Forelimb muscle (tissue), 1 donor: ENCODE data around the gene ACVR1B. TPM values are rescaled to one million over a fixed set of nuclear protein-coding genes. Genes with fewer than 3 reads are reported as not detected.
A peak's percentile ranks its signal among the peaks of the same experiment; 100 is the strongest.

Experiments used
- DNase-seq: peaks from one replicate; pipeline ENCODE4 v3.0.0-alpha.2; 2013; ENCODE audit warnings: low read depth
- polyA plus RNA-seq: library from polyadenylated mRNA; unstranded; fragments of 120-200 nt; gene quantifications from one replicate; pipeline ENCODE4 v1.2.1, GENCODE V29; 2013; ENCODE audit not compliant: insufficient read length

ACVR1B gene
- polyA plus RNA-seq, 1 donor = 12.3 TPM

DNA sequence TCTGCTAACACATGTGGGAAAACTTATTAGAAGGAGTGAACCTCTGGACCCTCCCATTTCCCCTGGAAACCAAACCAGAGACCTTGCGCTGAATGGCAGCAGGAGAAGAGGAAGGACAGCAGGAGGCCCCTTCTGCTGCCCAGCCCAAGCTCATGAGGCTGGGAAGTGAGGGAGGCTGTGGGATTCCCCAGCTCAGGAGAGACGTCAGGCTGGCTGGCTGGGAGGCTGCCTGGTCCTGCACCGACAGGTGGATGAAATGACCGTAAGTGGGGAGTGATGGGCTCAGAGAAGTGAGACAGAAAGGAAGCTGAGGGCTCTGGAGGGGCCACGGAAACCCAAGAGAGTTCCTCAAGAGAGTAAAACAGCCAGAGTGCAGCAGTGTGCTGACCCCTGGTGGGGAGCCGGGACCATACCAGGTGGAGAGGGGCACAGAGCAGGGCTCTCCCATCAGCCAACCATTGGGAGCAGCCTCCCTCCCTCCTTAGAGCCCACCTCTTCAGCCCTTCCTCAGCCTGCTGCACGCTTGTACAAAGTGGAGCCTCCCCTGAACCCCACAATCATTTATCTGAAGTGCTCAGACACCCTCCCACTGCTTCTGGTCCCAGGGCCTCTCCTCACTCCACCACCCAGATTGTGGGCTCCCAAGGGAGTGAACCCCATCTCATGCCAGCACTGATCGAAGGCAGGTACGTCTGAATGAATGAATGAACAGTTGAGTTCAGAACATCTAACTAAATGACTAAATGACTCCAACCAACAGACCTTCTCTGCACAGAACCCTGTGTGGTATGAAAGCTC lies 69.2 kb downstream of the ACVR1B start:
- DNase-seq = no peak

DNA sequence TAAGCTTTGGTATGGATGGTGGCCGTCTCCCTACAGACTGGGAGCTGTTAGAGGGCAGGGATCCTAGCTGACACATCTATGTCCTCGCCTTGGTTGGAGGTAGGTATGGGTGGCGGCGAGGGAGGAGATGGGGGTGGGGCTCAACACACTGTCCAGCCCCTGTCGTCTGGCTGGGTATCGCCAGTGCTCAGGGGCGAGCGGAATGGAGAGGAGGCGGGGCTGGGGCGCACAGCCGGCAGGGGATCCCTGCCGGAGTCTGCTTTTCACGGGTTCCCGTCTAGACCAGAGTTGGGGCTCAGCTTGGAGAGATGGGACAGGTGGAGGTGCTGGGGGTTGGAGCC lies 71.3 kb downstream of the ACVR1B start:
- DNase-seq = no peak

DNA sequence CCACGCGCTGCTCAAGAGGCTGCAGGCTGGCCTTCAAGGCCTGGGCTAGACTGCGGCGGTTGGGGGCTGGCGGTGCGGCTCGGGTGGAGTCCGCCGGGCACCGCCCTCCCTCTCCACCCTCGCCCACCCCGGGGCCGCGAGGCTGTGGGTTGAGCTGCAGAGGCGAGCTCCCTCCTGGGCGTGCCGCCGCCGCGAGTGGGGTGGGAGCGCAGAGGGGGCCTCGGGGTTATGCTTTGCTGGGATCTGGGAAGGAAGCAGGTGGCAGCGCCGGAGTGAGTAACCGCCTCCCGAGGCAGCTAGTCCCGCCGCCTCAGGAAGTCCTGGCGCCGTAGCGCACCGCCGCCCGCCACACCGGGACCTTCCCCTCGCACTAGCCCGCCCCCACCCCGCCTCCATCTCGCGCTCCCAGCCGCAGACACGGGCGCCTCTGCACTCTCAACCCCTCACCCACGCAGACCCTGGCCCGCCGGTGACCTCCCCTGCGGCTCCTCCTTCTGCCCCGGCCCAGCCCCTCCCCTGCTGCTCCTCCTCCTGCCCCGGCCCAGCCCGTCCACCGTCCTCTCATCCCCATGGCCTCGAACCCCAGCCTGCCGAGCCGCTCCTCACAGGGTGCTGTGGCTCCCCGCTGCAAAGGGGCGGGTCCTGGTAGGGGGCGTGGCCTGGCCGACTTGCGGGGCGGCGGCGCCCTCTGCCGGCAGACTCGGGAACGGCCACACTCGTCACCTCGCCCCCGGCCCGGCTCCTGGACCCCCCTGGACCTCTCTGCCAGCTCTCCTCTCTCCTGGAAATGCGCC lies 71.9 kb downstream of the ACVR1B start:
- DNase-seq = no peak

DNA sequence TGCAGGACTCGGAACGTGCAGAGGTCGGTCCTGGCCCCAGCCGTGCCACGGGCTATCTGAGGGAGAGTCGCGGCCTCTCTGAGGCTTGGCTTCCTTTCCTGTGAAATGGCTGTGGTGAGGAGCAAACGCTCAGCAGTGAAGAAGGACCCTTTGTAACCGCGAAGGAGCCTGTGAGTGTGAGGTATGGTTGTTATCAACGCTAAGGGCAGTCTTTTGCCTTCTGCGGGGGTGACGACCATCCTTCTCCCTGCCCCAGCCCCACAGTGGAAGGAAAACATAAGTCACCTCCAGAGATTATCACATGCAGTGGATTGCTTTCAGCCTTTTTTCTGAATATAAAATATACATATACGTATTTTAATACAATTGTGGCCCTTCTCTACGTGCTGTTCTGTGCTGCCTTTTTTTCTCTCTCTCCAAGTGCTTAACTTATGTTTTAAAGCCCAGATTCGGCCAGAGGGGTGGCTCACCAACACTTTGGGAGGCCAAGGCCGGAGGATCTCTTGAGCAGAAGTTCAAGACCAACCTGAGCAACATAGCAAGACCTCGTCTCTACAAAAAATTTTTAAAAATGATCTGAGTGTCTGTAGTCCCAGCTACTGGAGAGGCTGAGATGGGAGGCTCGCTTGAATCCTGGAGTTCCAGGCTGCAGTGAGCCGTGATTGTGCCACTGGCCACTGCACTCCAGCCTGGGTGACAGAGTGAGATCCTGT lies 72.6 kb downstream of the ACVR1B start:
- no peak for DNase-seq

DNA sequence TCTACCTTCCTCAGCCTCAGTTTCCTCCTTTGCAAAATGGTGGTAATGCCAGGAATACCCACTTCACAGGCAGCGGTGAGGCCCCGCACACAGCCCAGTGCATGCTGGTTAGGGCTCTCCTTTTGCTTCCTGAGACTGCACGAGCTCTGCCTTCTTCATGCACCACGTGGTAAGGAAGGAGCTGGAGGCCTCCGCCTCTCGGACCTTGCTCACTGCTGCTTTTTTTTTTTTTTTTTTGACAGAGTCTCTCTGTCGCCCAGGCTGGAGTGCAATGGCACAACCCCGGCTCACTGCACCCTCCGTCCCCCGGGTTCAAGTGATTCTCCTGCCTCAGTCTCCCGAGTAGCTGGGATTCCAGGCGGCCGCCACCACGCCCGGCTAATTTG lies 73.3 kb downstream of the ACVR1B start:
- DNase-seq = no peak

DNA sequence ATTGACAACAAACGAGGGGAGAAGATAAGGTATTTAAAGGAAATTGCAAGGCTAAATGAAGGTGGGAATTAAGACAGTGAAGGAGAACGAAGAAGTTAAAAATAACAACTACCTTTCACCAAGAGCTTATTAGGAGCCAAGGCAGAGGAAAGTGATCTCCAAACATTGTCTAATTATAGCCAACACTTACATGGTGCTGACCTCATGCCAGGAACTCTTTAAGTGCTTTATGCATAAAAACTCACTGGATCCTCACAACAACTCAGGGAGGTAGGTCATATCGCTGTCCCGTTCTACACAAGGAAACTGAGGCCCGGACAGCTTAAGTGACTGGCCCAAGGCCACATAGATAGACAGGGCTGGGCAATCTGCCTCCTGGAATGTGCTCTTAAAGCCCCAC lies 74.8 kb downstream of the ACVR1B start:
- no peak for DNase-seq

DNA sequence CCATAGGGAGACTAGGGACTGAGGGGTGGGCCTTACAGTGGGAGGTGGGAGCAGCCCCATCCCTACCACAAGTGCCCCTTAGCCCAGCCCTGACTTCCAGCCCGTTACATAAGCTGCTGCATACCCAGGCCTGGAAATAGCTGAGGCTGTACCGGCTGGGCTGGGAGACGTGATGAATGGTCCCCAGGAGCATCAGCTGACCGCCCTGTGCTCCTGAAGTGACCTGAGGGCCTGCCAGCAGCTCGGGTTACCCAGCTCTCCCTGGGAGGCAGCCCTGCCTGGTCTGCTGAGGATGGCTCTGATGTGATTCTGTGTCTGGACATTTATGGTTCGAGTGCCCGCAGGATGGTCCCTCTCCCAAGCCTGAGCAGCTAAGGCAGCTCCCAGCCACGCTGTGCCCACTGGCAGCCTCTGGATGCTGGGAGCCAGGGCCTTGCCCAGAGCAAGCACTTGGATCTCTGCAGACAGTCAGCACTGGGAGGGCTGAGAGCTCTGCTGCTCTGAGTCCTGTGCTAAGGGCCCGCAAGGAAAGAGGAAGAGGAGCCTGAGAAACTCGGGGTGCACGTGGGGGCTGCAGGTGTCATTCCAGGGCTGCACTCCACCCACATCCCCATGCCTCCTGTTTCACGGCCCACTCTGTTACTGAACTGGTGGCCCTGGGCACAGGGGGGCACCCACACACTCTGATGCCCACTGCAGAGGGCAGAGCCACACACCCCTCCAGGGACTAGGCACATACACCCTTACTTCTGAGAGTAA lies 75.8 kb downstream of the ACVR1B start:
- no peak for DNase-seq

DNA sequence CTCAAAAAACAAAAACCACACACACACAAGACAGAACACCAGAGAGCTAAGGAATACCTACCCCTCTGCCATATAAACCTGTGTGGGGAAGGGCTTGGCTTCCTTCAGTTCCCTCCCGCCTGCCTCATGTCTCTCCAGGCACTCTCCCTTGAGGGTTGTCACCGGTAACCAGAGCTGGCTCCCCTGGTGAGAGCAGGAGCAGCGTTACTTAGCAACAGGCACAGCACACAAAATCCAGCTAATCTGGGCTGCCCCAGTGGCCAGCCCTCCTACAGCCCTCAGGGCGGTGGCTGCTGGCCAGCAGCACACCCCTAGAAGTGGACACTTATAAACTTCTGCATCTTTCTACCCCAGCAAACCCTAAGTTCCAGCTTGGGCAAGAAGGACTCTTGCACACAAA lies 78.2 kb downstream of the ACVR1B start:
- DNase-seq = no peak

DNA sequence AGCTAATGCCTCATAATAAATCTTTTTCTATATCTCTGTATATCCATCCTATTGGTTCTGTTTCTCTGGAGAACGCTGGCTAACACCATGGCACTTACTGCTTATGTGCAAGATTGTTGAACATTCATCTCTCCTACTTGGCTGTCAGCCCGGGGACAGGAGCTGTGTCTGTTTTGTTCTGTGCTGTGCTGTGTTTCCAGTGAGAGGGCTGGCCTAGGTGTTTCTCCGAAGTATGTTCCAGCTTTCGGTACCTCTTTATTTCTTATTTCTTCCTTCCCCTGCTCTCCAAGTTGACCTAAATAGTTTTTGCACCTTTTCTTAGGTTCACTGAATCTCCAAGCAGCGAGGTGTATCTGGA lies 80.9 kb downstream of the ACVR1B start:
- peak; percentile 73 for DNase-seq

DNA sequence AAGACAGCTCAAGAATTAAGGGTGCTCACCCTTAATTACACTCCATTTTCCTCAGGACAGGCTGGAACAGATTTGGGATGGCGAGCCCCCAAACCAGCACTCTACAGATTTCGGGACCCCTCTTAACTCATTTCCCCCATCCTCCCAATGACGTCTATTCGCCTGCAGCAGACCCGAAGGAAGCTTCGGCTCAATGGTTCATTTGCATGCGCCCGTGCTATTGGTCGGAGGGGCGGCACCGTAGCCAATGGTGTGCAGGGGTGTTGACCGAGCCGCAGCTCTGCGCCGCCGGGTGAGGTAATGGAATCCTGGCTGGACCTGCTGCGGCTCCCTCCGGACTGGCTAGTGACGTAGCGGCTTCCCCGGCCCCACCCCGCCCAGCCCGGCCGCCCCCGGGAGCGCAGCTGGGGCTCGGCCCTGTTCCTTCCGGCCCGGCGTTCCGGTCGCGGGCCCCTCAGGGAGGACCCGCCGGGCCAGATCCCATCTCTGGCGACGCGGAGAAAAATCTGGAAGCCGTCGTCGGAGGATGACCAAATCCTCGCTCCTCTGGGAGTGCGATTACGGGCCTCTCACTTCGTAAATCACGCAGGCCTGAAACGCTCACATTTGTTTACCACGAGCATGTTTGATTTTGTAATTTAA lies 81.4 kb downstream of the ACVR1B start:
- DNase-seq = peak; percentile 94

DNA sequence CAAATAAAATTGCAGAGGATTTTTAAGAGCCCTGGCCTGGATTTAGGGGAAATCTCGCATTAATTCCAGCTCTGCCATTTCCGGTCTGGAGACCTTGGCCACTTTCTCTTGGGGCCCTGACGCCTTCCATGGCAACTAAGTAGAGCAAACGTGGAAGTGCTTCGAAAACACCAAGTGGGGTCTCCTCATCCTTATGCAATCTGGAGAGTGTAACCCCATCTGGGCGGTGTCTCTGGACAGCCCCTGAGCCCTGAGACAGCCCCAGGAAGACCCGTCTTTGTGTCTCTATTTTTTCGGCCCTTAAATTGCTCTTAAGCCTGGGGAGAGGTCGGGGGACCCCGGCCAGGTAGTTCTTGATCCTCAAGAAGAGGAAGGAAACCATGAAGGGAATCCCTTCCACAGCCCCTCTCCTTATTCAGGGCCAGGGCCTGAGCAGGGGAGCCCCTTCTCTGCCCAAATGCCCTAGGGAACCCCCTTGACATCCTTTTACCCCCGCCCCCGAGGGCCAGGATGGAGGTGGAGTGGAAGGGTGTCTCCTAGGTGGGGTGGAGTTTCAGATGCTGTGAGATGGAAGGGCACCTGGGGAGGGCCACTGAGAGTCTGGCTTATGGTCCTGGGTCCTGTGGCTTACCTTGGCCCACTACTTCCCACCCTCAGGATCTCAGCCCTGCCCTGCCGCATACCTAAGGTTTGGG lies 82.1 kb downstream of the ACVR1B start:
- no peak for DNase-seq

DNA sequence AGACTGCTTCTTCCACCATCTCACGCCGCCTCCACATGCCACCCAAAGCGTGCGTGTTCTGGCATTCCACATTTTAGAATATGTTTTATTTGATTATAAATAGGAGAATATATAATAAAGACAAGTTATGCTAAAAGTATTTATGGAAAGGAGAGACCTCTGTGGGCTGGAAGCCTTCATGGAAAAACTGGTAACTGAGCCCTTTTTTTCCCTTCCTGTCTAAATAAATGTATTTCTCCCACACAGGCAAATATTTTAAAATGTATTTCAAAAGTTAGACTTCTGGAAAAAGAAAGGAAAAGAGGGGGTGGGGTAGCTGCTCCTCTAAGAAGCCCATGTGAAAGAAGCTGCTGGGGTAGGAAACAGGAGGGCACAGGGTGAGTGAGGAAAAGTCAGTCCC lies 83.7 kb downstream of the ACVR1B start:
- peak; percentile 80 for DNase-seq

DNA sequence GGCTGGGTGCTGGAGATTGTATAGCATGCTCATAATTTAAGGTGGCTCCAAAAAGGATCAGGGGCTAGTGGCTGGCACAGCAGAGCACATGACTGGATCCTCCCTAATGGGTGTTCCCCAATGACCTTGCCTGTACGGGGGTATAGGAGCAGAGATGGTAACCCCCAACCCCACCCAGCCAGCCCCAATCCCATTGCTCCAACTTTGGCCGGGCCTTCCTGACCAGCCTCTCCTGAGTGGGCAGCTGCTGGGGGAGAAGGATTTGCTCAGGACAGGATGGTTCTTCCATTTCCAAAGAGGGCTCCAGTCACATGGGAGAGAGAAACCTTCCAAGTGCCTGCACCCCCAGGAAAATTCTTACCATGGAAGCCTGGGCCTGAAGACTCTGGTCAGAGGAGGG lies 84.4 kb downstream of the ACVR1B start:
- no peak for DNase-seq

DNA sequence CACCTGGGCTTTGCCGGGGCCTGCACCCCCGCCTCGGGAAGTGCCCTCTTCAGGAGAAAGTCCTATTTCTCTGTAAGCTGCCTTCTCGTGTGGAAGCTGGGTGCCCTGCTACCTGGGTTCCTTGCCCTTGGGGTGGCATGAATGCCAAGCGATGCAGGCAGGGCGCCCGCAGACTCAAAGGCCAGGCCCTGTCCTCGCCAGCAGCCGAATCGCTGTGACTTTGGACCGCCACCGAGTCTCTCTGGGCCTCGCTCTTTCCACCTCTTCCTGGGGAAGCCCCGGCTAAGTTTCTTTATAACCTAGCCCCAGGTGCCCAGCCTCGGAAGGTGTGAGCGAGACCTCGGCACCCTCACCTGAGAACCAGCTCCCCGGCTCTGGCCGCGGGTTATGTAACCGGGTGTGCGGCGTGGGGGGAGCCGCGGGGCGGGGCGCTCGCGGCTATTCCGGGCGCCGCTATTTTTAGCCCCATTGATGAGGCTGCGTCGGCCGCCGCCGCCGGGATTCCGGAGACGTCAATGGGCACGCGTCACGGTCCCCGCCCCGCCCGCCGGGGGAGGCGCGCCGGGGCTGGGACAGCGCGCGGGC lies 85.2 kb downstream of the ACVR1B start:
- DNase-seq = no peak

DNA sequence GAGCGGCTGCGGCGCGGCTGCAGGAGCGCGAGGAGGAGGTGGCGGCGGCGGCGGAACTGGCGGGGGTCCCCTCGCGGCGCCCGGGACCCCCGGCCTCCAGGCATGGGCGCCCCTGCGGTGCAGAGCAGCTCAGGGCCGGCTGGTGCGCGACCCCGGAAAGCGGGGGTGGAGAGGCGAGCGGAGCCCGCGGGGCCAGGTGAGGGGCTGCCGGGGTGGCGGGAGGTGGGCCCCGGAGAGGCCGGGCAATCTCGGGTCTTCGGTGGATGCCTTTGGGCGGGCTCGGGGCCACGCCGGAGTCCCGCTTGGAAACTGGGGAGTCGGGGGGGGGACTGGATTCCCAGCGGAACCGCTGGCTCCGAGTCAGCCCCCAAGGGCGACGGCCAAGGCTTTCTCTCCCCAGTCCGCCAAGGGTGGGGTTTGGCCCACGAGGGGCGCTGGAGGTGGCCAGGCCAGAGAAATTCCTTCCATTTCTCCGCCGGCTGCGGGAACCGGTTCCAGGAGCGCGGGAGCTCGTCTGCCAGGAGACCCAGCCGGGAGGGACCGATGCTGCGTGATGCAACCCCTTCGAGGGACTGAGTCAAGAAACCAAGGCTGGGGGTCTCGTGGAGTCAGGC lies 85.9 kb downstream of the ACVR1B start:
- no peak for DNase-seq

DNA sequence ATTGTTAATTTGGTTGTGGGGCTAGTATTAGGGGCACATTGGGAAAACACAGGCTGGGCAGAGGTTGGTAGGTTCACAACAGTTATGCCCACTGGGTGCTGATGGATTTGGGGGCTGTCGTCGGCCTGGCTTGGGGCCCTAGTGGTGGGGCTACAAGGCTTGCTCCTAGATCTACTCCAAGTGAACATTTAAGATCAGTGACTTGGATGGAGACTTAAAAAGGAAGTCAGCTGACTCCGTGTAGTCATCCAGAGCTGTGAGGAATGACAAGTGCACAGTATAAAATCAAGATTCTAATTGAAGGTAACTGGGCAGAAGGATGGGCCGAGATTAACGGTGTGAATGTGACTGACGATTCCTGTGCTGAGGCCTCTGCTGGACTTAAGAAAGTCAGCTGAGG lies 86.9 kb downstream of the ACVR1B start:
- DNase-seq = no peak

DNA sequence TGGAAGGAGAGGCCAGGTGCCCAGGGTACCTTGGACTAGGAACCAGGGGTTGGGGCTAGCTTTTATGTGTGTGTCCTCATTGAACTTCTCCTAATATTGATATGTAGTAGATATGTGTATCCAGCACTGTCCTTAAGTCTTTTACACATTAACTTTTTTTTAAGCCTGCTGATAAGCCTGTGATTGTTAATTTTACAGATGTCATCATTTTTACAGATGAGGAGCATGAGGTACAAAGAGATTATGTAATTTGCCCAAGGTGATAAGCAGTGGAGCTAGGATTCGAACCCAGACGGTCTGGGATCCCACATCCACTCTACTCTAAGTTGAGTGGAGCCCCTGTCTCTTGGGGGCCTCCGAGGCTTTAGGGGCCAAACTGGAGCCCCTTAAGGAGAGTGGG lies 89.5 kb downstream of the ACVR1B start:
- DNase-seq = no peak

DNA sequence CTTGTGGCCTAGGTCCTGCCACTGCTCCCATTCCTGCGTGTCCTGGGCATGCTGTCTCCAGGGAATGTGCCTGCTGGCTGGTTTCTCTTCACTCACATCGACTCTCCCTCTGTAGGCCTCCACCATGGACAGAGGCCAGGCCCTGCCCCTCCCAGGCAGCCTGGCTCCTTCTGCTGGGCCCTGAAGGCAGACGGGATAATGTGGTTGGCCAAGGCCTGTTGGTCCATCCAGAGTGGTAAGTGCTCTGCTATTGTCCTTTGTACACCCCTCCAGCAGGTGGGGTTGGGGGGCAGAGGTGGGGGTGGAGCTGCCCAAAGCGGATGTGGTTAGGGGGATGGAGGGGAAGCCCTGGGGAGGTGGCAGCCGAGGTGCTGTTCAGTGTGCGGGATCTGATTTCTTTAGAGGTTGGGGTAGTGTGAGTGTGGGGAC lies 90.2 kb downstream of the ACVR1B start:
- DNase-seq = no peak

DNA sequence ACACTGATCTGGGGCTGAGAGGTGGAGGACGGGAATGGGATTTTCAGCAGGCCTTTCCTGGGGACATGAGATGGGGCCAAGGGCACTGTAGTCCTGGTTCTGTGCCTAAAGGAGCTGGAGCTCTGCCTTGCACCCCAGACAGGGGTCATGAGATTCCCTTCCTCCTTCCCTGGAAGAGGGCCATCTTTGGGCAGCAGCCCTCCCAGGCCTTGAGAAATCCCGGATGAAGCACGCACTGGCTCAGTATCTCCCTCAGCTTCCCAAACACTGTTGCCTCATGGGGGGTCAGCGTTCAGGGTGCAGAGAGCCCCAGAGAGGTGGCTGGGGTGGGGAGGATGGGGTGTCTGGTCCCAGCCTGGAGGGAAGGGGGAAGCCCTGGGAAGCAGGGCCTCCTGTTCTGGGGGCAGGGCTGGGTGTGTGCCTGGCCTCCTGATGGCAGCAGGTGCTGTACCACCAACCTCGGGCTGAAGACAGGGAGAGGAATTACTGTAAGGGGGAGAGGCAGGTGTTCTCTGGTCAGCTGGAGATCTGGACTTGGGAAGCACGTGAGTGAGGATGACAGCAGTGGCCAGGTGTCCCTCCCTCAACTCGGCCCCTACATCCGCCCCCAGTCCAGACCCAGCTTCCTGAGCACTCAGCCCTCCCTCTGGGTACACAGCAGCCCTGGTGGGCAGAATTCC lies 91.3 kb downstream of the ACVR1B start:
- DNase-seq = no peak
